Amygdala (tissue), 56 donors: ENCODE results near the gene OR6B1.
"Not testable (repeated sequence)": the region's sequence is repeated elsewhere in the genome, so short reads cannot be mapped to it uniquely, and the experiment has no call there.

Source experiments
- DNase-seq, 56 donors: peaks; one replicate each; lab custom pipeline; 2025; lab: John Stamatoyannopoulos, UW

The OR6B1 gene

DNA sequence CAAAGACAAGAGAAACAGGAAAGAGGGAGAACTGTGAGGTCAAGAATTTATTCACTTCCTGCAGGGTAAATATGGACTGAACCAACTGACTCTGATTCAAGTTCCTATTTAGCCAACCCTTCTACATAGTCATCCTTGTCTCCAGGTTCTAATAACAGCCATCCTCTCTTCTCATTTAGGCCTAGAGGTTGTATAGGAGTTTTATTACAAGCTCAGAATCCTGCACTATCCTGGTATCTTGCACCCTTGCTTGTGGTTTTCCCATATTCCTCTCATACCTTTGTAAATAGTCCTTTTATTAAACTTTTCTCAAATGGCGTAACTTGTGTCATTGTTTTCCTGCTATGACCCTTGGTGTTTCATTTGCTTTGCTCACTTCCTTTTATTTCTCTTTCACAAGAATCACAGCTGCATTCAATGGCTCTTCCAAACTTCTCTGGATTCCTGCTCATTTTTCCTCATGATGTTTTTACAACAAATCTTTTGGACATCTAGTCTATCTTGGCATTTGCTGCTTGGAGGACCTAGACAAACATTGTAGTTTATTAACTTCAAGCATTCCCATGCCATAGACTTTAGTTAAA is 36.3 kb downstream of the OR6B1 start:
- DNase-seq = no peak

DNA sequence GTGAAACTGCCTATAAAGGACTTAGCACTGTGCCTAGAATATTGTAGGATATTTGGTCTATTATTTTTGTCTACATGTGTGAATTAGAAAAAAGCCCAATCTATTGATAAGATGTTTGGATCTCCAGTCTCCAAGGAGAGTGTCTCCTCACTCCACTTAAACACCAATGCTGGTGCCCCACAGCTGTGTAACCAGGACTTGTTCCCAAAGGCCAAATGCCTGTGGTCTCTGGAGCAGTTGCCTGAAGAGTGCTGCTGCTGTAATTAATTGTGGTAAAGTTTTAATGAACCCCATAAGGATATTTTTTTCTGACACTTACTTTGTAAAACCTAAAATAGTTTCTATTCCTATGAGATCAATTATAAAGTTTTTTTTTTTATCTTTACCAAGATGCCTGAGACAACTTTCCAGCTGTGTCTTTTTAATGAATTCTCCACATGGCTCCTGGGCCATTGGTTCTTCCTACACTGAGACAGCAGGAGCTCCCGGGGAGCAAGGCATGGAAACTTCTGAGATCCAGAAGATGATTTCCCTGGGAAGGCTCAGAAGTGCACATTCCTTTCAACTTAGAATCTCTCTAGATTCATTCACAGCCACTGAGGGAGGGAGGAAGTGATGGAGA is 37.4 kb downstream of the OR6B1 start:
- no peak for DNase-seq

DNA sequence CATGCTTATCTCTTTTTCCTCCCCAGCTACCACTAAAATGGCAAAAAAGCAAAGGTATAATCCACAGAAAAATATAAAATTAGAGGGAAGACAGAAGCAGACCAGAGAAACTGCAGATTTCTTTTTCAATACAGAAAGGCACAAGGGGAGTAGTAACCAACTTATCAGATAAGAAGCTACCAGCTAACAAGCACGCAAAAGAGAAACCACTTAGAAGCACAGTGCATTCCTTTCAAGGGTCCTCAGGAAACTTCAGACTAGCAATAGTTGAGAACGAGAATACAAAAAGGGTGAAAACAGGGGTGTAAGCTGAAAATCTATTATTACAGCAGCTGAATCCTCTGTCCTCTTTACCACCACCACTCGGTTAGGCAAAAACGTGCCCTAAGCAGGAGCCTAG is 38.8 kb downstream of the OR6B1 start:
- no peak for DNase-seq

DNA sequence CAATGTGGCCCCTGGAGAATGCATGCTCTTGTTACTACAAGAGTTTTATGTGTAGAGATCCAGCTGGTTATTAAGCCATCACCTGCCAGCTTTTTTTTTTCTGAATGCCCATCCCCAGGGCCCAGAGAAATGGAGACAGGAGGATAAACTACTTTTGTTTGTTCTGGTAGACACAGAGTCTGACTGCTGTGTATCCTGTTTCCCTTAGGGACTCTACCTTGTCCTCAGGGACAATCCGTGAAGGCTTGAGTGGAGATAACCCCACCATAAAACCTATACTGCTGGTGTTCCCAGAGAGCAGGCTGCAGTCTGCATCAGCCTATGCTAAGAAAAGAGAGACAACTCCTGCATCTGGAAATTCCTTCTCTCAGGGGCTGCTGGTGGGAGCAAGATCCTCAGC is 48.5 kb downstream of the OR6B1 start, which contains the start of gene OR2A5:
OR2A5 (plus strand) TSS at position 301 of the 400 bp plus-strand sequence. CDS start 1,454 bp downstream, outside the sequence.
- DNase-seq = no peak

DNA sequence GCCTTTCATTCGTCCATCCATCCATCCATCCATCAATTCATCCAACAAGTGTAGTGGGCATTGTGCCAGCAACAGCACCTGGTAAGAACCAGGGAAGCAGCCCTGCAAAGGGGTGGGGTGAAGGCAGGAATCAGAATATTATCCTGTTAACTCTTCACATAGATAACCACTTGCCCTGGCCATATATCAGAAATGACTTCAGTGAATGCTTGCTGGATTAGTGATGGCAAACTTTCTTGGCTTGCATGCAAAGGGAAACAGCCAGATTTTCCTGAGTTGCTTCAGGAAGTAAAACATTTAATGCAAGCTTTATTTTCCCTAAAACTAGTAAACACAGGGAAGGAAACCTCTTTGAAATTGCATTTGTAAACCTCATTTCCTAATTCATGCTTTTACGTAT is 49.4 kb downstream of the OR6B1 start:
- DNase-seq = no peak

DNA sequence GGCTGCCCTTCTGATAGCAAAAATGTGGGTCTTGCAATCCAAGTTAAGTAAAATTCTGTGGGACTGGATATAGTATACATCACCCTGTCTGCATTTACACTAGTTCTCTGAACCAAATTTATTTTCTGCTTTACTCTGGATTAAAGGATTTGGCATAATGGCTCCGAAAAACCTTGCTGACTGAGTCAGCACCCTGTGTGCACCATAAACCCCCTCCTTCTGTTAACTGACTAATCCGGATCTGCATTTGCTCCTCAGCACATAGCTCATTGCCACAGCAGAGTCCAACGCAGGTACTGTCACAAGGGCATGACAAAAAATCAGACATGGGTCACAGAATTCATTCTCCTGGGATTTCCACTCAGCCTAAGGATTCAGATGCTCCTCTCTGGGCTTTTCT is 50.0 kb downstream of the OR6B1 start:
- DNase-seq = no peak

DNA sequence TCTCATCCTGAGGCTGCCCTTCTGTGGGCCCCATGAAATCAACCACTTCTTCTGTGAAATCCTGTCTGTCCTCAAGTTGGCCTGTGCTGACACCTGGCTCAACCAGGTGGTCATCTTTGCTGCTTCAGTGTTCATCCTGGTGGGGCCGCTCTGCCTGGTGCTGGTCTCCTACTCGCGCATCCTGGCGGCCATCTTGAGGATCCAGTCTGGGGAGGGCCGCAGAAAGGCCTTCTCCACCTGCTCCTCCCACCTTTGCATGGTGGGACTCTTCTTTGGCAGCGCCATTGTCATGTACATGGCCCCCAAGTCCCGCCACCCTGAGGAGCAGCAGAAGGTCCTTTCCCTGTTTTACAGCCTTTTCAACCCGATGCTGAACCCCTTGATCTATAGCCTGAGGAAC is 50.8 kb downstream of the OR6B1 start:
- not testable (repeated sequence) for DNase-seq

DNA sequence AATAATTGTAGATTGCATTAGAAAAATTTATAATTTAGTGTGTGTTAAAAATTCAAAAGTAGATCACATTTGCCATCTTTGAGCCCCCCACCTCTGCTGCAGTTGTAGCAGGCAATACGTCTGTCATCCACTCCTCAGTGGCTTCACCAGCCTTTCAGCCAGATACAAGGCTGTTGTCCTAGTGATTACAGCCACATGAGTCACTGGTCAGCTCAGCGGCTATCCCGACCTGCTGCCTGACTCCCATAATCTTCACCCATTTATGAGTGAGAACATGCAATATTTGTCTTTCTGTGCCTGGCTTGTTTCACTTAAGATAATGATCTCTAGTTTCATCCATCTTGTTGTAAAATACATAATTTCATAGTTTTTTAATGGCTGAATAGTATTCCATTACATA is 57.8 kb downstream of the OR6B1 start:
- no peak for DNase-seq
